Testis (tissue), 2 donors: ENCODE results near the gene GUCY1A1.

Experiments
- CTCF ChIP-seq, 3 experiments: fragments of 450-650 bp in 2 of 3; fragments of 200-600 bp in 1 of 3; sonication (generic) in 1 of 3; IDR thresholded peaks; one replicate each; pipeline ENCODE4 v1.5.1; 2016 to 2019; ENCODE audit warnings: antibody characterized with exemption in 3 of 3, mild to moderate bottlenecking in 2 of 3, moderate library complexity in 1 of 3
- POLR2A ChIP-seq: fragments of 450-650 bp; IDR thresholded peaks from one replicate; pipeline ENCODE4 v1.6.1; 2017; ENCODE audit warnings: antibody characterized with exemption, mild to moderate bottlenecking, moderate library complexity

DNA sequence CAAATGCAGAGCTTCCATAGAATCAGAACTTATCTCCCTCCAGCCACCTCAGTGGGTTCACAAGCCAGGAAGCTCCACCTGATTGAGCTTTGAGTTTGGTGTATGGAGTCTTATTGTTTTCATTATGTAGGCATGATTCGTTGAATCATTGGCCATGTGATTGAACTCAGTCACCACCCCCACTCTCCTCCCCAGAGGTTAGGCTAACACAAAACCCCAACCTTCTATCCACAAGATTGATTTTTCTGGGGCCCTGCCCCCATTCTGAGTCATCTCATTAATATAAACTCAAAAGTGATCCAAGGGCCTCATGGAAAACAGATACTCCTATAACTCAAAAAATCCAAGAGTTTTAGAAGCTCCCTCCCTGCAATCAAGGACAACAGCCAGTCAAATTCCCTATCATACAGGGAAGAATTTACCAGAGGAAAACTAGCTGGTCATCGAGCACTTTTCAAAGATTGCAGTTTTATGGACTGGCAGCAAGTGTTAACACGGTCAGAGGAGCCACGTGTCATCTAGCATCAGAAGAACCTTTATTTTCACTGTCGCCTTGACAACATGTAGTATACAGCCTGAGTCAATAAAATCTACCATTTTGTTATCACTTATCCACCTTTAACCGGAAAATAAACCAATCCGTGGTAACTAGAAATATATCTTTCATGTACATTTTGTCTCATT, 56.3 kb downstream of the GUCY1A1 start:
- TF ChIP-seq CTCF (IDR thresholded peaks at IDR 0.05): no peak
- TF ChIP-seq POLR2A: no peak
